GM21529 (cell line): ENCODE measurements around the gene ILRUN.
A peak's percentile ranks its signal among the peaks of the same experiment; 100 is the strongest.
"Not testable (repeated sequence)": the region's sequence is repeated elsewhere in the genome, so short reads cannot be mapped to it uniquely, and the experiment has no call there.

Source experiments
- ATAC-seq: cut with Tn5 transposase; IDR thresholded peaks from one replicate; pipeline ENCODE4 v1.9.1; 2021; ENCODE audit not compliant: unreplicated experiment

The ILRUN gene

DNA sequence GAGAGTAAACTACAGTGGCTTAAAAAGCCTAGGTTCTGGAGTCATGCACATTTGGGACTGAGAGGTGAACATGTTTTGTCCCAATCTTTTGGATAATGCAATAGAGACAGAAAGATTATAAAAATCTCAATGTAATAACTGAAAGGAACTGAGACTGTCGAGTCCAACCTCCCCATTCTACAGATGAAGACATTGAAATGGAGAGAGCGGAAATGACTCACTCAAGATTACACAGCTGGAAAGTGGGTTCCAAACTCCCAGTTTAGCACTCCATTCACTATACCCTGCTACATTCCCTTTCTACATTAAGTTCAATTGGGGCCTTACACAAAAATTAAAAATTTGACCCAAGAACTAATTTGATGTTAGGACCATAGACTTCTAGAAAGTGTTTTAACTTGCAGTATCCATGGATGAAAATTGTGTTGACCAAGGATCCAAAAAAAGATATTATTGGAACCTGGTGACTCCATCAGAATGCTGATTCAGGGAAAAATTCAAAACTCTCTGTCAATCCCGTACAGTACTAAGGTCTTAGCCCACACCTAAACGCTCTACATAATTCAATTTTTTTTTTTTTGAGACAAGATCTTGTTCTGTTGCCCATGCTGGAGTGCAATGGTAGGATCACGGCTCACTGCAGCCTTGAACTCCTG, 1.5 kb upstream of the ILRUN start:
- no peak for ATAC-seq

DNA sequence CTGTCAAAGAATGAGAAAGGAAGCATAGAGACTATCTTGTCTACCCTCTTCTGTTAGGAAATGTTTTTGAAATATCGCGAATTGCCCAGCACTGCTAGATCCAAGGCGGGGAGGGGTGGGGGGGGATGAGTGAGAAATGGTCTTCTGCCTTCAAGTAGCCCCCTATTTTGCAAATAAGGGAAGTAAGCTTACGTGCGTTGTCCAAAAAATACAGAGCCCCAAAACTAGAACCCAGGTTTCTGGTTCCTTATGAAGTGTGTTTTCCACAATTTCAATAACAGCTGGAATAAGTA, 923 bp upstream of the ILRUN start:
- ATAC-seq: no peak

DNA sequence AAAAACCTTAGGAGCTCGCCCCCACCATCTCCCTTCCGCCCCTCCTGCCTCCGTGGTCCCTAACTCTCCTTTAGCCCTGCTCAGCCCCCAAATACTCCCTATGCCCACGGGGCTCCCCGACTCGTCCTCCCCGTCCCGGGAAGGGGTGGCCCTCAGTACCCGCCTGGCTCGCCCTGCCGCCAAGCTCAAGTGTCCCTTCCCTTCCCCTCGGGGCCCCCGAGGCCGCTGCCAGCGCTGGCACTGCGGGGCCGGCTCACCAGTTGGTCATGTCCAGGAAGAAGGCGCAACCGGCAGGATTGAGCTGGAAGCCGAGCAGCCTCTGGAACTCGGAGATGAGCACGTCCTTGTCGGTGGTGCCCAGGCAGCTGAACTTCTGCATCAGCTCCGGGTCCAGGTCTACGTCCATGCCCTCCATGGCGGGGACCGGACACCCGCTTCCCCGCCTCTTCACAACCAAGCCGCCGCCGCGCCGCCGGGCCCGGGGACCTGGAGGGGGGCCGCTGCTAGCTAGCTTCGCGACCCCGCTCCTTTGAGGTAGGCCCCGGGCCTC, 303 bp downstream of the ILRUN start:
- peak; percentile 33 for ATAC-seq

DNA sequence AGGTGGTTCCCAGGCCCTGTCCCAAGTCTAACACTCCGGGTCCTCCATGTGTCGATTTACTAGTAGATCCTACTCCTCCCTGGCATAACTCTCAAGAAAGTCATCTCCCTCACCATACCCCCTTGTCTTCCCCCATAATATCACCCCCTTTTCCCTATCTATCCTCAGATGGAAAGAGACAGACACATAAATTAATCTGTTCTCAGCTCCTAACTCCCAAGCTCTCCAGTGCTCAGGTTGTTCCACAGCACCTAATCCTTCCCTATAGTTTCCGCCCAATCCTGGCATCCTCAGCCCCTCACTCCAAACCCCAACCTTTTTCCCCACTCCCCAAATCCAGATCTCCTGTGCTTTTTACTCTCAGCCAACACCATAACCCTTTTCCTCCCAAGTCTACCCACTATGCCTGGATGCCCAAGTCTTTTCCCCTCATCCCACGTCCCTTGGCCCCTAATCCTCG, 808 bp downstream of the ILRUN start:
- no peak for ATAC-seq

DNA sequence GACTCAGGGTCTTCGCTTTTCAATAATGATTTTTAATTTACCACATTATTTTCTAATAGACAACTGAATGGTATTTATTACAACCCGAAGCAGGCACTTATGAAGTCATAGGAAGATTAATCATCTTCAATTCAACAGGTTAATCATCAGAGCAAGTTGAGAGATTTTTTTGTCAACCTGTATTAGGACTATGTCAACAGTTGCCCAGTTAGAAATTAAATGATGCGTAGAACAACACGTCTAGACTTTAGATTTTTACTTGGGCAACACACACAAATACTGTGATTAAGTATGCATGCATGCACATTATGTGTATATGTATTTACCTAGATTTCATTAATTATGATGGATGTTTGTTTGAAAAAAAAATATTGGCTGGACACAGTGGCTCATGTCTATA, 4.3 kb downstream of the ILRUN start:
- no peak for ATAC-seq

DNA sequence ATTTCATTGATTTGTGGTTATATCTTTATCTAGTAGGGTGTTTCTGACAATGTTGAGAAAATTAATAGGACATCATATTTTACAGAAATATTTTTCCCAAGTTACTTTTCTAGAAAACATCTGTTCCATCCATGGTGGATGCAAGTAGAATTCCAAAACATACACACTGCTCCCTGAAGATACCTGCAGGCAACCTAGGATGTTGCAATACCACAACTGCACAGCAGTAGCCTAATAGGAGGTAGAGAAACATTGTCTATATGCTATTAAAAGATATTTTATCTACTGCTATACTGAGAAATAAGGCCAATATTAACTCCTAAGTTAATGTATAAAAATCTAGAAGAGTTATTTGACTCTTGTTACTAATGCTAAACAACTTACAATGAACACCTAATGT, 6.8 kb downstream of the ILRUN start:
- no peak for ATAC-seq

DNA sequence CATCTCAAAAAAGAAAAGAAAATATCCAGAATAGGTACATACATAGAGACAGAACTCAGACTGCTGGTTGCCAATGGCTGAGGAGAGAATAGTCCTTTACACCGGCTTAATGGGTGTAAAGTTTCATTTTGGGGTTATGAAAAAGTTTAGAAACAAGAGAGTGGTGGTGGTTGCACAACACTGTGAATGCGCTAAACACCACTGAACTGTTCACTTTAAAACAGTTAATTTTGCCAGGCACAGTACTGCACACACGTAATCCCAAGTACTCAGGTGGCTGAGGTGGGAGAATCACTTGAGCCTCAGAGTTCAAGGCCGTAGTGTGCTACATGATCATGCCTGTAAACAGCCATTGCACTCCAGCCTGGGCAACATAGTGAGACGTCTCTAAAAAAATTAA, 7.6 kb downstream of the ILRUN start:
- no peak for ATAC-seq

DNA sequence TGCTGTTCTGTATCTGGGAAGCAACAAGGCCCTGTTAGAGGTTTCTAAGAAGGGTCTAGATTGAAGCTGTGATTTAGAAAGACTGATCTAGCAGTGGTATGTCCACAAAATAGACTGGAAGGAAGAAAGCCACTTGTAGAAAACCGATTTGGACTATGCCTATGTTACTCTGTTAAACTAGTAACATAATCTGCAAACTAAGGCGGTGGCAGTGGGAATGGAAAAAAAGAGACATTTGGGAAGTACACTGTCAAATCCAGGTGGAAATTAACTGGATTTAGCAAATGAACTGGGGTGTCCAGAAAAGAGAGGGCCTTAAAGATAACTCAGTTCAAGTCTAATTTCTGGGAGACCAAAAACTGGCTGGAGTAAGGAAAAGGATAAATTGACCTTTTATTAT, 11.6 kb downstream of the ILRUN start:
- ATAC-seq: no peak

DNA sequence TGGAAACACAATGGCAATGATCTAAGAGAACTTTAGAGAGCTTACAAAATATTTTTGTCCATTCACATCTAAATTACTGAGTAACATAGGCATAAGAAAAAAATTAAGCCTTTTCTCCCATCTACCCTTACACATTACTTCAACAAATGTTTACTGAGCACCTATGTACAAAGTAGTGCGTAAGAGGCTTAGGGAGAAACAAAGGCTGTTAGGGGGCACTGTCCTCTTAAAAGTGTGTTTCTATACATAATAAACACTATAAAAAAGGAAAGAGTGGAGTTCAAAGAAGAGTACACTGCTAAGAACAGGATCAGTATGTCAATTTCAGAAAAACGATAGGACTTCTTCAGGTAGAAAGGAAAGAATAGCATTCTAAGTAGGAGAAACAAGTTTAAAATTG, 12.2 kb downstream of the ILRUN start:
- no peak for ATAC-seq

DNA sequence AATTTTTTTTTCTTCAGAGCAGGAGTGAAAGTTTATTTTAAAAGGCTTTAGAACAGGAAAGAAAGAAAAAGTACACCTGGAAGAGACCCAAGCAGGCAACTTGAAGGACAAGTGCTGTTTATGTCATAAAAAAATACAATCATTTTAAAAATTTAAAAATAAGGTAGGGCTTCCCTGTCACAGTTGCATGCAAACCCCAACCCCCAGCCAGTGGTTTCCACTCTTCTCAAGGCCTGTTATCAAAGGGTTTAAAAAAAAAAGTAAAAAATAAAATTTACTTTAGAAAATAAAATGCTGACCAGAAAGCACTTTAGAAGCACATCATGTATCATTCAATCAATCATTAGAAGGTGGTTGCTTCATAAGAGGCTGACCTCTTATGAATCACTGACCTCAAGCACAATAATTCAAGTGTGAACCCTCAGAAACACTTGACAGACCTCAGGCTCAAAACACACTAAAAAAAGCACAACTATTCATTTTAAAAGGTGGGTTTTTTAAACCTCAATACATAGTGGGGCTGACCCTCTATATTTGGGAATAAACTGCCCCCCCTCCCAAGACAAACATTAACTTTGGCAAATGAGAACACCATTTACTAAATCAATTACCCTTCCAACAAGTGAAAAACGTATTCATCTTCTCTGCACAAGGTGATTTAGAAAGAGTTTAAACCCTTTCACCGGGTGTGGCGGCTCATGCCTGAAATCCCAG, 15.6 kb downstream of the ILRUN start:
- ATAC-seq: no peak

DNA sequence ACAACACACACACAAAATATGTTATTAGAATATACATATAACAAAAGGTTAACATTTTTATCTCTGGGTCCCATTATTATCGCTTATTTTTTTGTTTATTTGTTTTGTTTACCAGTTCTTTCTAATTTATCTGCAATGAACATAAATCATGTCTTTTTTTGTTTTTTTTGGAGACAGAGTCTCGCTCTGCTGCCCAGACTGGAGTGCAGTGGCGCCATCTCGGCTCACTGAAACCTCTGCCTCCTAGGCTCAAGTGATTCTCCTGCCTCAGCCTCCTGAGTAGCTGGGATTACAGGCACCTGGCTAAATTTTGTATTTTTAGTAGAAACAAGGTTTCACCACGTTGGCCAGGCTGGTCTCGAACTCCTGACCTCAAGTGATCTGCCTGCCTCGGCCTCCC, 16.3 kb downstream of the ILRUN start:
- not testable (repeated sequence) for ATAC-seq

DNA sequence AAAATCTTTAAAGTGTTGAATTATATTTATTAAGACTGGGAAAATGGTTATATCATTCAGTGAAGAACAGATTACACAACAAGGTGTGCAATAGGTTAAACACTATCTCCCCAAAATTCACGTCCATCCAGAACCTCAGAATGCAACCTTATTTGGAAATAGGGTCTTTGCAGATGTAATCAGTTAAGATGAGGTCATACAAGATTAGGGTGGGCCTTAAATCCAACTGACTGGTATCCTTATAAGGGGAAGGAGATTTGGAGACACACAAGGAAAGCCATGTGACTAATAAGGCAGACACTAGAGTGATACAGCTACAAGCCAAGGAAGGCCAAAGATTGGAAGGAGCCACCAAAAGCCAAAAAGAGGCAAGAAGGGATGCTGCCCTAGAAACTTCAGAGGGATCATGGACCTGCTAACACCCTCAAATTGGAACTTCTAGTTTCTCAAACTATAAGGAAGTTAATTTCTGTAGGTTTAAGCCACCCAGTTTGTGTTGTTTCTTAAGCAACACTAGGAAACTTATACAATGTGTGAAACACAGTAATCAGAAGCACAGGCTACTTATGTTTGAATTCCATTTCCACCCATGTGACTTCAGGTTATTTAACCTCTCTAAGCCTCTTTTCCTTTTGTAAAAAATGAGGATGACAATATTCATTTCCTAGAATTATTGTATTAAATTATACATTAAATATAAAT, 16.9 kb downstream of the ILRUN start:
- no peak for ATAC-seq

DNA sequence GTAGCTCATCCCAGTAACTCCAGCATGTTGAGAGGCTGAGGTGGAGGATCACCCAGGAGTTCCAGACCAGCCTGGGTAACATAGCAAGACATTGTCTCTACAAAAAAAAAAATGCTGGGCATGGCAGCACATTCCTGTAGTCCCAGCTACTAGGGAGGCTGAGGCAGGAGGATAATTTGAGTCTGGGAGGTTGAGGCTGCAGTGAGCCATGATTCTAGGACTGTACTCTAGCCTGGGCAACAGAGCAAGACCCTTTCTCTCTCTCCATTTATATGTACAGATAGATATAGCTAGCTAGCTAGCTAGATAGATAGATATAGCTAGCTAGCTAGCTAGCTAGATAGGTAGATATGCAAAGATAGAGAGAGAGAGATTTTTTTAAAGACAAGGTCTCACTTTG, 20.4 kb downstream of the ILRUN start:
- ATAC-seq: no peak

DNA sequence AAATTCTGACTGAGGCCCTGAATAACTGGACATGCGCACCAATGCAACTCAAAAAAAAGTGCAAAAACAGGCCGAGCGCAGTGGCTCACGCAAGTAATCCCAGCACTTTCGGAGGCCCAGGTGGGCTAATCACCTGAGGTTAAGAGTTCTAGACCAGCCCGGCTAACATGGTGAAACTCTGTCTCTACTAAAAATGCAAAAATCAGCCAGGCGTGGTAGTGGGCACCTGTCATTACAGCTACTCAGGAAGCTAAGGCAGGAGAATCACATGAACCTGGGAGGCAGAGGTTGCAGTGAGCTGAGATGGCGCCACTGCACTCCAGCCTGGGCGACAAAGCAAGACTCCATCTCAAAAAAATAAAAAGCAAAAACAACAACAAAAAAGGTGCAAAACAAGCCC, 21.6 kb downstream of the ILRUN start:
- ATAC-seq: not testable (repeated sequence)

DNA sequence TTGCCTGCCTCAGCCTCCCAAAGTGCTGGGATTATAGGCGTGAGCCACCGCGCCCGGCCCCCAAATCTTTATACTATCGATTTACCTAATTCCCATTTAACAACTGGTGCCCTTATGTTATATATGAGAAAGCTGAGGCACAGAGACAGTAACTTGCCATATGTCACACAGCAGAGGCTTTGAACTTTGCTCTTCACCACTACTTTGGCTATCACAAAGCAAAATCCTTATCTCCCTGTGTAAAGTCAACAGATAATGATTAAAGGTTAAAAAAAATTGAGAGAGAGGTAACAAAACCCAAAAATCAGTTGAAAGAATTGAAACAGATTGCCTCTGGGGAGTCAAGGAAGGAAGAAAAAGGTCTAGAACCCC, 22.3 kb downstream of the ILRUN start:
- no peak for ATAC-seq

DNA sequence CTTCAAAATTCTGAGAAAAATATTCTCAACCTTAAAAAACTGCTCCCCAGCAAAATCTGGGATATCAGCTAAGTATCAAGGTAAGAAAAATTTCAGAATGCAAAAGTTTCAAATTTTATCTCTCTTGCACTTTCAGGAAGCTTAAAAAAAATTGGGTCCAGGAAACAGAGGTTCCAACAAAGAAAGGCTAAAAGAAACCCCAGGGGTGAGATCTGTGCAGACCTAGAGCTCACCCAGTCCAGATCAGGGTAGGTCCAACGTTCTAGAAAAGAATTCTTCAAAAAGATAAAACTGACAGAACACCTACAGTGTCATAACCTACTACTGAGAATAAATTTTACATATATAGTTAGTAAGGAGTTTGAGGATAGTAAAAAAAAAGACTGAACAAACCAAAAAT, 23.5 kb downstream of the ILRUN start:
- no peak for ATAC-seq

DNA sequence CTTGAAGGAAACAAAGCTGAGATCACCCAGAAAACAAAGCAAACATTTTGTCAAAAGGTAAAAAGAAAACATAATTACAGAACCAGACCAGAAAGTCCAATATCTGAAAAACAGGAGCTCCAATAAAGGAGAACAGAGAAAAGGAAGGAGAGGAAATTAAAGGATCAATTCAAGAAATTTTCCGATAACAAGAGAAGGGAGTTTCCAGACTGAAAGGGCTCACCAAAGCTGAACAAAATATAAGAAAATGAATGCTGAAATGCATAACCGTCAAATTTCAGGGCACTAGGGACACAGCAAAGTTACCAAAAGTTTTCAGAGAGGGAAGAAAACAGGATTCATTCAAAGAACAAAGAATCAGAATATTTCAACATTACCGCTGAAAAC, 23.9 kb downstream of the ILRUN start:
- no peak for ATAC-seq

DNA sequence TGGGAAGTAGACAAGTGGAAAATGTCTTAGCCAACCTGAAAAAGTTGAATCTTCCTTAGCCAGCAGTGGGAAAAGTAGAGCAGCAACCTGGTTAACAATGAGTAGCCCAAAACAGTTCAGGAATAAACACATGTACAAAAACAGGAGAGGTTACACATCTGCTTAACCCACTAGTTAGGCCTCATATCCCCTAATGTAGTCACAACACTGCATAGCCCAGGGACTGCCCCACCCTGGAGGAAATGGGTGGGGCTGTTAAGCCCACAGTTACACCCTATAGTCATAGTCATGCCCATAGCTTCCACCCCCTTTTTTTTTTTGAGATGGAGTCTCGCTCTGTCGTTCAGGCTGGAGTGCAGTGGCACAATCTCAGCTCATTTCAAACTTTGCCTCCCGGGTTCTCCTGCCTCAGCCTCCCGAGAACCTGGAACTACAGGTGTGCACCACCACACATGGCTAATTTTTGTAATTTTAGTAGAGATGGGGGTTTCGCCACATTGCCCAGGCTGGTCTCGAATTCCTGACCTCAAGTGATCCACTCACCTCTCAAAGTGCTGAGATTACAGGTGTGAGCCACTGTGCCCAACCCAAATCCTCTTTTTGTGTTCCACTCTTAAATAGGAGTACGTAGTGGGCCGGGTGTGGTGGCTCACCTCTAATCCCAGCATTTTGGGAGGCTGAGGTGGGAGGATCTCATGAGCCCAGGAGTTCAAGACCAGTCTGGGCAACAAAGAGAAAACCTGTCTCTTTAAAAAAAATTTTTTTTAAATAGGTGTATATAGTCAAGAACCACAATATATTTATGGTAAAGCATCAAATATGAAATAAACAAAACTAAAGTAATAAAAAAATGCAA, 24.5 kb downstream of the ILRUN start:
- ATAC-seq: peak; percentile 83

DNA sequence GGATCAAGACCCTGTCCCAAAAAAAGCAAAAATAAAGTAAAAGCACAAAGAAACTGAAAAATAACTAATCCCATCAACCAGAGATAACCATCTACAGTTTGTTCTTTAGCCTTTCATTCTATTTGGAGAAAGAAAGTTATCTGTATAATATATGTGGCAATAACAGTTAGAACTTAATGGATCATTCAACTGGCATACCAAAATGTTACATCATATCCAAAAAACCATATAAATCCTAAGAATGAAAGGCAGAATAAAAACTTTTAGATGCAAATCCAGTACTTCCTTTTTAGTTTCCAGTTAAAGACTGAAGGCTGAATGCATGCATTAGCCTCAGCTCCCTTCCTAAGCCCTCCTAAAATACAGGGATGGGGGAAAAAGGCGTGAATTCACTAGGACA, 25.2 kb downstream of the ILRUN start:
- no peak for ATAC-seq

DNA sequence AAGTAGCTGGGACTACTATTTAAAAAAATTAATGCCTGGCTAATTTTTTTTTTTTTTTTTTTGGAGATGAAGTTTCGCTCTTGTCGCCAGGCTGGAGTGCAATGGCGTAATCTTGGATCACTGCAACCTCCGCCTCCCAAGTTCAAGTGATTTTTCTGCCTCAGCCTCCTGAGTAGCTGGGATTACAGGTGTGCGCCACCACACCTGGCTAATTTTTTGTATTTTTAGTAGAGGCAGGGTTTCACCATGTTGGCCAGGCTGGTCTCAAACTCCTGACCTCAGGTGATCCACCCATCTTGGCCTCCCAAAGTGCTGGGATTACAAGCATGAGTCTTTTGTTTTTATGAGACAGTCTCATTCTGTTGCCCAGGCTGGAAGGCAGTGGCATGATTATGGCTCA, 27.8 kb downstream of the ILRUN start:
- not testable (repeated sequence) for ATAC-seq

DNA sequence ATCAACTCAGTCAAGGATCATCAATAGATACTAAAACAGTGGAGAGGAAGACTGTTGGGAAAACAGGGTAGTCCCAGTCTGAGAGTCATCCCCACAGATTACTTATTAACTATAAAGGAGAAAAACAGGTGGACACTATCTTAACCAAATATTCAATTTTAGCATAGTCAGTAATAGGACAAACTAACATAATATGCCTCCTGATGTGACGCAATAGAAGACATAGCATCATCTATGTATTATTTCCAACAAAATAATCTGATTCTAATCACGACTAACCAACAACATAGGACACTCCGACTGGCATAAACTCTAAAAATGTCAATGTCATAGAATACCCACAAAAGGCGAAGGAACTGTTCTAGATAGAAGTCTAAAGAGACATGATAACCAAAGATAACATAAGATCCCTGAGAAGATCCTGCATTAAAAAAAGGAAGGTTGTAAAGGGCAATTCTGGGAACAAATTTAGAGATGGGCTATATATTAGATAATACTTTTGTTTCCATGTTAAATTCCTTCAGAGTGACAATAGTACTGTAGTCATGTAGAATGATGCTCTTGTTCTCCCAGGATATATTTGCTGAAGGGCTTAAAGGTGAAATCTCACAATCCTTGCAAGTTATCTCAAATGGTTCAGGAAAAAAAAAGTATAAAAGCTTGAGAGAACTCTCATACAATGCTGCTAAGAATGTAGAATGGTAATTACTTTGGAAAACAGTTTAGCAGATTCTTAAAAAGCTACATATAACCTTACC, 28.9 kb downstream of the ILRUN start:
- no peak for ATAC-seq
